Peyer's patch (tissue), 4 donors: ENCODE measurements around the gene PCCB. TPM values are rescaled to one million over a fixed set of nuclear protein-coding genes. Genes with fewer than 3 reads are reported as not detected.

ENCODE experiments used
- DNase-seq, 3 donors: peaks; one replicate each; pipeline ENCODE4 v3.0.0-alpha.2; 2017 to 2019
- H3K27ac ChIP-seq, 4 donors: fragments of 200-600 bp; sonication (generic); one replicate each; pipeline ENCODE4 v1.5.1; 2016 to 2019
- H3K27me3 ChIP-seq, 2 donors: fragments of 200-600 bp; sonication (generic); one replicate each; pipeline ENCODE4 v1.5.1; 2019
- H3K36me3 ChIP-seq, 3 donors: fragments of 200-600 bp; sonication (generic); one replicate each; pipeline ENCODE4 v1.5.1; 2016 to 2019
- H3K4me1 ChIP-seq, 4 donors: fragments of 200-600 bp; sonication (generic); one replicate each; pipeline ENCODE4 v1.5.1; 2016 to 2019
- H3K4me3 ChIP-seq, 4 donors: fragments of 200-600 bp; sonication (generic); 1 replicate in 3 of 4; 2 replicates in 1 of 4; pipeline ENCODE4 v1.5.1; 2016 to 2019; ENCODE audit warnings: mild to moderate bottlenecking in 1 of 4
- H3K9me3 ChIP-seq, 4 donors: fragments of 200-600 bp; sonication (generic); one replicate each; pipeline ENCODE4 v1.5.1; 2016 to 2019; ENCODE audit warnings: mild to moderate bottlenecking in 1 of 4
- CTCF ChIP-seq, 6 experiments: fragments of 450-650 bp in 4 of 6; fragments of 200-600 bp in 2 of 6; sonication (generic) in 1 of 6; IDR thresholded peaks; one replicate each; pipeline ENCODE4 v1.5.1; 2017 to 2019; ENCODE audit warnings: antibody characterized with exemption in 6 of 6, mild to moderate bottlenecking in 3 of 6, moderate library complexity in 1 of 6
- POLR2A ChIP-seq, 2 donors: fragments of 450-650 bp; IDR thresholded peaks; one replicate each; pipeline ENCODE4 v1.5.1; 2017; ENCODE audit warnings: antibody characterized with exemption in 2 of 2, mild to moderate bottlenecking in 2 of 2, moderate library complexity in 2 of 2
- total RNA-seq, 4 donors: library from RNA; depleted of rRNA; stranded (reverse); fragments of >200 nt; gene quantifications; one replicate each; pipeline ENCODE4 v1.1.0, GENCODE V29; 2016

PCCB gene
- total RNA-seq, 4 donors from 2014 or later, result 15.7 to 45.9 (median 30.3) TPM

- no peaks in the 10 kb centered on the region for H3K27me3 ChIP-seq
- no peak overlapping the region for H3K4me3 ChIP-seq
- no peak overlapping the region for H3K27ac ChIP-seq
- DNase-seq, result no peak
- H3K36me3 ChIP-seq, result no peaks in the 10 kb centered on the region
- no peak for TF ChIP-seq CTCF (IDR thresholded peaks at IDR 0.05)
- TF ChIP-seq POLR2A (IDR thresholded peaks at IDR 0.05), result no peak
- H3K9me3 ChIP-seq, result no peaks in the 10 kb centered on the region
- H3K4me1 ChIP-seq, result no peaks in the 10 kb centered on the region
Observed at GRCh38 chr3:136235545-136235944, 14.6 kb upstream of the PCCB start.

GRCh38 chr3:136236109-136236508 lies 14.0 kb upstream of the PCCB start:
- no peak for DNase-seq
- no peaks in the 10 kb centered on the region for H3K27me3 ChIP-seq
- H3K27ac ChIP-seq, result no peak overlapping the region
- TF ChIP-seq CTCF (IDR thresholded peaks at IDR 0.05) (no peak), POLR2A (IDR thresholded peaks at IDR 0.05) (no peak)
- no peaks in the 10 kb centered on the region for H3K9me3 ChIP-seq
- H3K4me1 ChIP-seq, result no peaks in the 10 kb centered on the region
- H3K4me3 ChIP-seq, result no peak overlapping the region
- H3K36me3 ChIP-seq, result no peaks in the 10 kb centered on the region

GRCh38 chr3:136237103-136237502 lies 13.0 kb upstream of the PCCB start:
- H3K9me3 ChIP-seq, result no peaks in the 10 kb centered on the region
- DNase-seq, result no peak
- no peak overlapping the region for H3K27ac ChIP-seq
- no peaks in the 10 kb centered on the region for H3K4me1 ChIP-seq
- TF ChIP-seq POLR2A (IDR thresholded peaks at IDR 0.05) (no peak), CTCF (IDR thresholded peaks at IDR 0.05) (no peak)
- no peak overlapping the region for H3K4me3 ChIP-seq
- no peaks in the 10 kb centered on the region for H3K36me3 ChIP-seq
- H3K27me3 ChIP-seq, result no peaks in the 10 kb centered on the region

GRCh38 chr3:136237961-136238649 lies 12.0 kb upstream of the PCCB start:
- TF ChIP-seq CTCF (IDR thresholded peaks at IDR 0.05) (no peak), POLR2A (IDR thresholded peaks at IDR 0.05) (no peak)
- no peak overlapping the region for H3K4me3 ChIP-seq

GRCh38 chr3:136239094-136239493 lies 11.0 kb upstream of the PCCB start:
- DNase-seq, result no peak
- Histone ChIP-seq H3K9me3 (no peaks in the 10 kb centered on the region), H3K4me1 (no peaks in the 10 kb centered on the region), H3K27ac (no peak overlapping the region), H3K4me3 (no peak overlapping the region), H3K27me3 (no peaks in the 10 kb centered on the region), H3K36me3 (no peaks in the 10 kb centered on the region)
- TF ChIP-seq CTCF (IDR thresholded peaks at IDR 0.05) (no peak), POLR2A (IDR thresholded peaks at IDR 0.05) (no peak)

More at GRCh38 chr3:136237961-136238649, 12.0 kb upstream of the PCCB start:
- Histone ChIP-seq H3K4me1 (no peaks in the 10 kb centered on the region), H3K27me3 (no peaks in the 10 kb centered on the region), H3K27ac (no peak overlapping the region), H3K36me3 (no peaks in the 10 kb centered on the region), H3K9me3 (no peaks in the 10 kb centered on the region)
- no peak for DNase-seq
